ENCODE results near the gene LRRC40.

LRRC40 gene

GRCh38 chr1:70205434-70206118 is at the start of gene LRRC40:
TSS of gene LRRC40 (minus strand) at chr1:70205579. CDS start at chr1:70205540, 39 bp downstream.
- H3K27ac Mint-ChIP-seq = peak within 1 kb of the TSS; percentile 98
- peak within 1 kb of the TSS; percentile 99 for H3K4me3 Mint-ChIP-seq
- peaks cover 70% of the 10 kb centered on the region for H3K4me1 Mint-ChIP-seq
- peaks cover 9% of the 10 kb centered on the region for H3K36me3 Mint-ChIP-seq
- no peaks in the 10 kb centered on the region for H3K27me3 Mint-ChIP-seq
- no peaks in the 10 kb centered on the region for H3K9me3 Mint-ChIP-seq

- H3K4me3 Mint-ChIP-seq = no peak overlapping the region
- H3K36me3 Mint-ChIP-seq = peaks cover 46% of the 10 kb centered on the region
- H3K27me3 Mint-ChIP-seq = no peaks in the 10 kb centered on the region
- H3K27ac Mint-ChIP-seq = peak overlapping the region; percentile 30
- no peaks in the 10 kb centered on the region for H3K9me3 Mint-ChIP-seq
- peaks cover 27% of the 10 kb centered on the region for H3K4me1 Mint-ChIP-seq
These were observed 43.4 kb upstream of the LRRC40 start for GRCh38 chr1:70248729-70249128.

GRCh38 chr1:70247768-70248167 is 42.4 kb upstream of the LRRC40 start:
- no peaks in the 10 kb centered on the region for H3K9me3 Mint-ChIP-seq

GRCh38 chr1:70247122-70247521 is 41.7 kb upstream of the LRRC40 start:
- Mint-ChIP-seq H3K4me1 (peaks cover 27% of the 10 kb centered on the region), H3K4me3 (no peak overlapping the region), H3K36me3 (peaks cover 50% of the 10 kb centered on the region), H3K27me3 (no peaks in the 10 kb centered on the region), H3K27ac (no peak overlapping the region), H3K9me3 (no peaks in the 10 kb centered on the region)

More at GRCh38 chr1:70247768-70248167, 42.4 kb upstream of the LRRC40 start:
- H3K27ac Mint-ChIP-seq = no peak overlapping the region
- peaks cover 27% of the 10 kb centered on the region for H3K4me1 Mint-ChIP-seq
- H3K36me3 Mint-ChIP-seq = peaks cover 49% of the 10 kb centered on the region
- H3K27me3 Mint-ChIP-seq = no peaks in the 10 kb centered on the region
- H3K4me3 Mint-ChIP-seq = no peak overlapping the region

GRCh38 chr1:70239940-70240339 is 34.6 kb upstream of the LRRC40 start:
- Mint-ChIP-seq H3K27ac (peak overlapping the region; percentile 8), H3K4me1 (peaks cover 11% of the 10 kb centered on the region), H3K9me3 (no peaks in the 10 kb centered on the region), H3K4me3 (no peak overlapping the region), H3K27me3 (no peaks in the 10 kb centered on the region), H3K36me3 (peaks cover 18% of the 10 kb centered on the region)

- H3K9me3 Mint-ChIP-seq = no peaks in the 10 kb centered on the region
- H3K27me3 Mint-ChIP-seq = no peaks in the 10 kb centered on the region
- peaks cover 27% of the 10 kb centered on the region for H3K4me1 Mint-ChIP-seq
- peak overlapping the region; percentile 46 for H3K27ac Mint-ChIP-seq
- peaks cover 15% of the 10 kb centered on the region for H3K36me3 Mint-ChIP-seq
- no peak overlapping the region for H3K4me3 Mint-ChIP-seq
These were observed 29.4 kb upstream of the LRRC40 start for GRCh38 chr1:70234733-70235132.

- peaks cover 13% of the 10 kb centered on the region for H3K36me3 Mint-ChIP-seq
These were observed 26.1 kb upstream of the LRRC40 start for GRCh38 chr1:70231475-70231874.

GRCh38 chr1:70228670-70229069 is 23.3 kb upstream of the LRRC40 start:
- H3K27me3 Mint-ChIP-seq = no peaks in the 10 kb centered on the region
- H3K4me1 Mint-ChIP-seq = peaks cover 57% of the 10 kb centered on the region
- H3K9me3 Mint-ChIP-seq = no peaks in the 10 kb centered on the region
- H3K36me3 Mint-ChIP-seq = peaks cover 19% of the 10 kb centered on the region
- no peak overlapping the region for H3K27ac Mint-ChIP-seq
- H3K4me3 Mint-ChIP-seq = no peak overlapping the region

More at GRCh38 chr1:70231475-70231874, 26.1 kb upstream of the LRRC40 start:
- H3K27me3 Mint-ChIP-seq = no peaks in the 10 kb centered on the region
- peaks cover 42% of the 10 kb centered on the region for H3K4me1 Mint-ChIP-seq
- no peaks in the 10 kb centered on the region for H3K9me3 Mint-ChIP-seq
- no peak overlapping the region for H3K4me3 Mint-ChIP-seq
- H3K27ac Mint-ChIP-seq = peak overlapping the region; percentile 65

GRCh38 chr1:70227439-70227838 is 22.1 kb upstream of the LRRC40 start:
- Mint-ChIP-seq H3K9me3 (no peaks in the 10 kb centered on the region), H3K4me3 (peak overlapping the region; percentile 8), H3K36me3 (peaks cover 26% of the 10 kb centered on the region), H3K4me1 (peaks cover 65% of the 10 kb centered on the region), H3K27me3 (no peaks in the 10 kb centered on the region), H3K27ac (peak overlapping the region; percentile 59)

- H3K27me3 Mint-ChIP-seq = no peaks in the 10 kb centered on the region
- H3K4me1 Mint-ChIP-seq = peaks cover 69% of the 10 kb centered on the region
- H3K4me3 Mint-ChIP-seq = peak overlapping the region; percentile 95
- H3K27ac Mint-ChIP-seq = no peak overlapping the region
- no peaks in the 10 kb centered on the region for H3K9me3 Mint-ChIP-seq
- peaks cover 22% of the 10 kb centered on the region for H3K36me3 Mint-ChIP-seq
These were observed 19.6 kb upstream of the LRRC40 start for GRCh38 chr1:70224954-70225353.

- Mint-ChIP-seq H3K4me3 (peak overlapping the region; percentile 95), H3K9me3 (no peaks in the 10 kb centered on the region), H3K36me3 (peaks cover 22% of the 10 kb centered on the region), H3K4me1 (peaks cover 61% of the 10 kb centered on the region), H3K27me3 (no peaks in the 10 kb centered on the region), H3K27ac (peak overlapping the region; percentile 51)
These were observed 17.4 kb upstream of the LRRC40 start for GRCh38 chr1:70222716-70223235.

- H3K36me3 Mint-ChIP-seq = peaks cover 26% of the 10 kb centered on the region
- H3K9me3 Mint-ChIP-seq = no peaks in the 10 kb centered on the region
- H3K4me3 Mint-ChIP-seq = peak within 1 kb of the TSS; percentile 95
- H3K4me1 Mint-ChIP-seq = peaks cover 57% of the 10 kb centered on the region
- H3K27me3 Mint-ChIP-seq = no peaks in the 10 kb centered on the region
- peak within 1 kb of the TSS; percentile 99 for H3K27ac Mint-ChIP-seq
These were observed 16.1 kb upstream of the LRRC40 start, which contains the start of gene SRSF11 for GRCh38 chr1:70221238-70222121. TSS of gene SRSF11 (plus strand) at chr1:70221380. CDS start at chr1:70221637, 257 bp downstream.

GRCh38 chr1:70220517-70221237 is 15.3 kb upstream of the LRRC40 start:
- Mint-ChIP-seq H3K9me3 (no peaks in the 10 kb centered on the region), H3K4me3 (peak overlapping the region; percentile 95), H3K27ac (peak overlapping the region; percentile 99)

GRCh38 chr1:70220015-70220414 is 14.6 kb upstream of the LRRC40 start:
- peaks cover 50% of the 10 kb centered on the region for H3K4me1 Mint-ChIP-seq
- H3K9me3 Mint-ChIP-seq = no peaks in the 10 kb centered on the region
- peak overlapping the region; percentile 62 for H3K4me3 Mint-ChIP-seq
- no peaks in the 10 kb centered on the region for H3K27me3 Mint-ChIP-seq
- peak overlapping the region; percentile 59 for H3K27ac Mint-ChIP-seq
- H3K36me3 Mint-ChIP-seq = peaks cover 26% of the 10 kb centered on the region

More at GRCh38 chr1:70220517-70221237, 15.3 kb upstream of the LRRC40 start:
- peaks cover 26% of the 10 kb centered on the region for H3K36me3 Mint-ChIP-seq
- no peaks in the 10 kb centered on the region for H3K27me3 Mint-ChIP-seq
- H3K4me1 Mint-ChIP-seq = peaks cover 50% of the 10 kb centered on the region

GRCh38 chr1:70211541-70211940 is 6.2 kb upstream of the LRRC40 start:
- Mint-ChIP-seq H3K4me1 (peaks cover 50% of the 10 kb centered on the region), H3K9me3 (no peaks in the 10 kb centered on the region), H3K27ac (no peak overlapping the region)

More at GRCh38 chr1:70211541-70211940, 6.2 kb upstream of the LRRC40 start:
- H3K36me3 Mint-ChIP-seq = peaks cover 6% of the 10 kb centered on the region
- H3K4me3 Mint-ChIP-seq = no peak overlapping the region
- H3K27me3 Mint-ChIP-seq = no peaks in the 10 kb centered on the region
